Activated B cell treated with CpG ODN at 0.5 μM for 24 hours (primary cell): Measurements from ENCODE around the gene PRMT3. TPM values are rescaled to one million over a fixed set of nuclear protein-coding genes. Genes with fewer than 3 reads are reported as not detected.

Experiments
- ATAC-seq: fragments of 200-7000 bp; cut with Tn5 transposase; one replicate; pipeline ENCODE4 v1.10.0; 2021; ENCODE audit warnings: low read depth, mild to moderate bottlenecking, moderate library complexity
- CTCF ChIA-PET: fragments of 350-600 bp; sonication (Branson Sonifier 250); formaldehyde crosslinking; loops from one replicate; lab custom pipeline; 2021; ENCODE audit warnings: antibody characterized with exemption; lab: Charles Lee
- POLR2A ChIA-PET: fragments of 350-600 bp; sonication (Branson Sonifier 250); formaldehyde crosslinking; loops from one replicate; lab custom pipeline; 2021; ENCODE audit warnings: antibody characterized with exemption; lab: Charles Lee
- DNase-seq: peaks from one replicate; pipeline ENCODE4 v3.0.0; 2022
- H3K27ac Mint-ChIP-seq: one replicate; pipeline ENCODE4 v1.8.0; 2020; ENCODE audit warnings: mixed read lengths
- H3K27me3 Mint-ChIP-seq: one replicate; pipeline ENCODE4 v1.8.0; 2021; ENCODE audit warnings: mixed read lengths
- H3K36me3 Mint-ChIP-seq: one replicate; pipeline ENCODE4 v1.8.0; 2021; ENCODE audit warnings: low read depth, mixed read lengths
- H3K4me1 Mint-ChIP-seq: one replicate; pipeline ENCODE4 v1.8.0; 2021; ENCODE audit warnings: mixed read lengths
- H3K4me3 Mint-ChIP-seq: one replicate; pipeline ENCODE4 v1.8.0; 2020; ENCODE audit warnings: mild to moderate bottlenecking, mixed read lengths
- H3K9me3 Mint-ChIP-seq: one replicate; pipeline ENCODE4 v1.8.0; 2020; ENCODE audit warnings: mixed read lengths
- intact Hi-C: fragments of 100-400 bp; cut with micrococcal nuclease; formaldehyde crosslinking; loops from one replicate; pipeline ENCODE4 v1.15.1; 2024
- total RNA-seq: library from RNA; stranded (reverse); gene quantifications from 2 replicates; pipeline ENCODE4 v1.2.3, GENCODE V29; 2022
- TF ChIP-seq, protein P1 (sequence below): fragments of 200-600 bp; IDR thresholded peaks from one replicate; pipeline ENCODE4 v1.8.0; 2022; ENCODE audit warnings: antibody characterized with exemption, mild to moderate bottlenecking

PRMT3 gene
- total RNA-seq, 1 donor from 2014 or later = 24.9 TPM

DNA sequence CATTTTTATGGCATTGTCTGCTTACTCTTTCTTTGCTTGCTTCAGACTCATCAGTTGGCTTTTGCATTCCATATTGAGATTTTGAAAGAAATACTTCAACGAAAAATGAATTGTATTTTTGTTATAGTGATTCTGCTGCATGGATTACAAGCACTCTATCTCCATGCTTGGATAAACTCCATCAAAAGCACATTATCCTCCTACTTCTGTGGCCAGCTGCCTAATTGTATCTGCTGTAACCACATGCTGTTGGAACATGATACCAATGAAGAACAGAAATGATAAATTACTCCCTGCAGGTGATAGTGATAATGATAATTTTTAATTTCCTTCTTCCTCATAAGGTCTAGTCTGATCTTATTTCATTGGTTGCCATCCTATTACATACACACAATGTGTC, 100.8 kb downstream of the PRMT3 start:
- CTCF ChIA-PET = no interaction called here

GRCh38 chr11:20489948-20490347, 102.4 kb downstream of the PRMT3 start:
- ChIA-PET CTCF (no interaction called here), POLR2A (no interaction called here)
- no peak overlapping the region for H3K4me3 Mint-ChIP-seq
- DNase-seq (no peak), ATAC-seq (no peak)
- H3K9me3 Mint-ChIP-seq = no peaks in the 10 kb centered on the region
- TF ChIP-seq, protein P1, sequence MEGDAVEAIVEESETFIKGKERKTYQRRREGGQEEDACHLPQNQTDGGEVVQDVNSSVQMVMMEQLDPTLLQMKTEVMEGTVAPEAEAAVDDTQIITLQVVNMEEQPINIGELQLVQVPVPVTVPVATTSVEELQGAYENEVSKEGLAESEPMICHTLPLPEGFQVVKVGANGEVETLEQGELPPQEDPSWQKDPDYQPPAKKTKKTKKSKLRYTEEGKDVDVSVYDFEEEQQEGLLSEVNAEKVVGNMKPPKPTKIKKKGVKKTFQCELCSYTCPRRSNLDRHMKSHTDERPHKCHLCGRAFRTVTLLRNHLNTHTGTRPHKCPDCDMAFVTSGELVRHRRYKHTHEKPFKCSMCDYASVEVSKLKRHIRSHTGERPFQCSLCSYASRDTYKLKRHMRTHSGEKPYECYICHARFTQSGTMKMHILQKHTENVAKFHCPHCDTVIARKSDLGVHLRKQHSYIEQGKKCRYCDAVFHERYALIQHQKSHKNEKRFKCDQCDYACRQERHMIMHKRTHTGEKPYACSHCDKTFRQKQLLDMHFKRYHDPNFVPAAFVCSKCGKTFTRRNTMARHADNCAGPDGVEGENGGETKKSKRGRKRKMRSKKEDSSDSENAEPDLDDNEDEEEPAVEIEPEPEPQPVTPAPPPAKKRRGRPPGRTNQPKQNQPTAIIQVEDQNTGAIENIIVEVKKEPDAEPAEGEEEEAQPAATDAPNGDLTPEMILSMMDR = no peak
- H3K27ac Mint-ChIP-seq = no peak overlapping the region
- intact Hi-C loops = no loop called here
- H3K4me1 Mint-ChIP-seq = no peaks in the 10 kb centered on the region
- peaks cover 36% of the 10 kb centered on the region for H3K36me3 Mint-ChIP-seq
- H3K27me3 Mint-ChIP-seq = no peaks in the 10 kb centered on the region

More for the DNA sequence above, 100.8 kb downstream of the PRMT3 start:
- no peaks in the 10 kb centered on the region for H3K27me3 Mint-ChIP-seq
- POLR2A ChIA-PET = no interaction called here
- no peaks in the 10 kb centered on the region for H3K9me3 Mint-ChIP-seq
- no peak overlapping the region for H3K4me3 Mint-ChIP-seq
- TF ChIP-seq, protein P1 = no peak
- DNase-seq (no peak), ATAC-seq (no peak)
- H3K27ac Mint-ChIP-seq = no peak overlapping the region
- peaks cover 42% of the 10 kb centered on the region for H3K36me3 Mint-ChIP-seq
- intact Hi-C loops = no loop called here
- no peaks in the 10 kb centered on the region for H3K4me1 Mint-ChIP-seq

DNA sequence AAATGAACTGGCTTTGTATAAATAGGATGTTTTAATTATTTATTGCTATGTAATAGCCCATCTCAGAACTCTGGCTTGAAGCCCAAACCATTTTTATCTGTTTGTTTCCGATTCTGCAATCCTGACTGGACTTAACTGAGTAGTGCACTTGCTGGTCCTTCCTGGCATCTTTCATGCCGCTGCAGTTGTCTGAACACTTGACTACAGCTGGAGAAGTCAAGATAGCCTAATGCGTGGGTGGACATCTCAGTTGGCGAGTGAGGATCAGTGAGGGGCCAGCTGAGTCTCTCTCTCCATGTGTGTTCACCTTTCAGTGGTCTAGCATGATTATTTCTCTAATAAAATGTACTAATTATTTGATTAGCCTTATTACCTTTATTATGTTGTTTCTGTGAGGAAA, 105.8 kb downstream of the PRMT3 start:
- Mint-ChIP-seq H3K36me3 (peaks cover 51% of the 10 kb centered on the region), H3K4me1 (no peaks in the 10 kb centered on the region), H3K27me3 (no peaks in the 10 kb centered on the region), H3K9me3 (no peaks in the 10 kb centered on the region), H3K4me3 (no peak overlapping the region), H3K27ac (no peak overlapping the region)
- no peak for DNase-seq
- no peak for ATAC-seq
- ChIA-PET CTCF (no interaction called here), POLR2A (no interaction called here)
- TF ChIP-seq, protein P1 = no peak
- intact Hi-C loops = no loop called here

- TF ChIP-seq, protein P1 = no peak
- peaks cover 65% of the 10 kb centered on the region for H3K36me3 Mint-ChIP-seq
- no peak overlapping the region for H3K27ac Mint-ChIP-seq
Observed at GRCh38 chr11:20497124-20497792, 109.7 kb downstream of the PRMT3 start.

GRCh38 chr11:20501252-20501651, 113.7 kb downstream of the PRMT3 start:
- ChIA-PET POLR2A (no interaction called here), CTCF (no interaction called here)

More at GRCh38 chr11:20497124-20497792, 109.7 kb downstream of the PRMT3 start:
- DNase-seq (no peak), ATAC-seq (no peak)
- POLR2A ChIA-PET = no interaction called here
- Mint-ChIP-seq H3K9me3 (no peaks in the 10 kb centered on the region), H3K4me3 (no peak overlapping the region), H3K27me3 (no peaks in the 10 kb centered on the region), H3K4me1 (no peaks in the 10 kb centered on the region)
- intact Hi-C loops = no loop called here
- CTCF ChIA-PET = no interaction called here

More at GRCh38 chr11:20501252-20501651, 113.7 kb downstream of the PRMT3 start:
- ATAC-seq (no peak), DNase-seq (no peak)
- H3K36me3 Mint-ChIP-seq = peaks cover 62% of the 10 kb centered on the region
- intact Hi-C loops = no loop called here
- H3K27me3 Mint-ChIP-seq = no peaks in the 10 kb centered on the region
- TF ChIP-seq, protein P1 = no peak
- no peak overlapping the region for H3K4me3 Mint-ChIP-seq
- no peak overlapping the region for H3K27ac Mint-ChIP-seq
- no peaks in the 10 kb centered on the region for H3K9me3 Mint-ChIP-seq
- no peaks in the 10 kb centered on the region for H3K4me1 Mint-ChIP-seq
